GM18909 (cell line): ENCODE measurements around the gene CSF1.
"Not testable (repeated sequence)": the region's sequence is repeated elsewhere in the genome, so short reads cannot be mapped to it uniquely, and the experiment has no call there.

Experiments used
- ATAC-seq: cut with Tn5 transposase; IDR thresholded peaks from one replicate; pipeline ENCODE4 v1.9.1; 2021; ENCODE audit warnings: mild to moderate bottlenecking; ENCODE audit not compliant: unreplicated experiment, poor library complexity

Gene CSF1

GRCh38 chr1:109917768-109918606 lies 7.3 kb downstream of the CSF1 start:
- no peak for ATAC-seq

GRCh38 chr1:109918671-109919070 lies 8.0 kb downstream of the CSF1 start:
- ATAC-seq = no peak

GRCh38 chr1:109919303-109919702 lies 8.7 kb downstream of the CSF1 start:
- no peak for ATAC-seq

GRCh38 chr1:109920391-109920790 lies 9.7 kb downstream of the CSF1 start:
- ATAC-seq = not testable (repeated sequence)

- ATAC-seq = no peak
Observed at GRCh38 chr1:109922326-109922725, 11.7 kb downstream of the CSF1 start.

- ATAC-seq = no peak
Observed at GRCh38 chr1:109923131-109923945, 12.7 kb downstream of the CSF1 start.

- no peak for ATAC-seq
Observed at GRCh38 chr1:109923946-109924275, 13.3 kb downstream of the CSF1 start.

GRCh38 chr1:109924316-109924715 lies 13.7 kb downstream of the CSF1 start:
- no peak for ATAC-seq

GRCh38 chr1:109925159-109925990 lies 14.7 kb downstream of the CSF1 start:
- ATAC-seq = no peak

GRCh38 chr1:109926662-109927300 lies 16.1 kb downstream of the CSF1 start:
- ATAC-seq = no peak

- no peak for ATAC-seq
Observed at GRCh38 chr1:109927356-109927755, 16.7 kb downstream of the CSF1 start.

- no peak for ATAC-seq
Observed at GRCh38 chr1:109927911-109928321, 17.3 kb downstream of the CSF1 start.

GRCh38 chr1:109928591-109929111 lies 18.0 kb downstream of the CSF1 start:
- ATAC-seq = no peak

- no peak for ATAC-seq
Observed at GRCh38 chr1:109929170-109929569, 18.5 kb downstream of the CSF1 start.

- ATAC-seq = no peak
Observed at GRCh38 chr1:109929588-109930251, 19.1 kb downstream of the CSF1 start.

GRCh38 chr1:109930252-109930993 lies 19.8 kb downstream of the CSF1 start:
- ATAC-seq = no peak

GRCh38 chr1:109931189-109931731 lies 20.6 kb downstream of the CSF1 start:
- ATAC-seq = no peak

- ATAC-seq = no peak
Observed at GRCh38 chr1:109931911-109932636, 21.4 kb downstream of the CSF1 start.
